B cell (primary cell): ENCODE data around the gene YPEL3. TPM values are rescaled to one million over a fixed set of nuclear protein-coding genes. Genes with fewer than 3 reads are reported as not detected.

Source experiments
- ATAC-seq: fragments of 200-7000 bp; cut with Tn5 transposase; one replicate; pipeline ENCODE4 v1.10.0; 2021; ENCODE audit warnings: low read depth, mild to moderate bottlenecking, moderate number of reproducible peaks, moderate library complexity
- CTCF ChIA-PET: fragments of 350-600 bp; sonication (Branson Sonifier 250); formaldehyde crosslinking; loops from one replicate; lab custom pipeline; 2021; ENCODE audit warnings: antibody characterized with exemption, inconsistent platforms; lab: Charles Lee
- POLR2A ChIA-PET: fragments of 350-600 bp; sonication (Branson Sonifier 250); formaldehyde crosslinking; loops from one replicate; lab custom pipeline; 2021; ENCODE audit warnings: antibody characterized with exemption; lab: Charles Lee
- DNase-seq: peaks from one replicate; pipeline ENCODE4 v3.0.0; 2013
- H2AFZ ChIP-seq: 2 replicates; pipeline ENCODE4 v1.6.1; 2012; ENCODE audit warnings: mild to moderate bottlenecking, low read depth, low read length; ENCODE audit not compliant: insufficient read depth, poor library complexity, severe bottlenecking
- H3K27ac ChIP-seq, 2 donors: 1 replicate in 1 of 2; 2 replicates in 1 of 2; pipeline ENCODE4 v1.5.1; 2012 to 2013; ENCODE audit warnings: low read length in 2 of 2, mild to moderate bottlenecking in 2 of 2, moderate library complexity in 1 of 2
- H3K27me3 ChIP-seq, 4 experiments: fragments of 200-600 bp in 1 of 4; sonication (generic) in 1 of 4; replicated peaks in 1 of 4; 1 replicate in 2 of 4; 2 replicates in 2 of 4; pipeline versions ENCODE4 v1.6.1 to v1.7.0; 2013 to 2016; ENCODE audit warnings: low read length in 3 of 4, mild to moderate bottlenecking in 2 of 4, mixed read lengths in 1 of 4, moderate library complexity in 1 of 4; ENCODE audit not compliant: insufficient read depth in 4 of 4, control insufficient read depth in 3 of 4; ENCODE audit errors: control extremely low read depth in 1 of 4
- H3K36me3 ChIP-seq, 2 experiments: replicated peaks in 1 of 2; 1 replicate in 1 of 2; 2 replicates in 1 of 2; pipeline versions ENCODE4 v1.6.1 to v1.7.1; 2013; ENCODE audit warnings: low read length in 1 of 2; ENCODE audit not compliant: insufficient read depth in 2 of 2, control insufficient read depth in 1 of 2; ENCODE audit errors: control extremely low read depth in 1 of 2, extremely low read depth in 1 of 2
- H3K4me1 ChIP-seq, 2 donors: fragments of 200-600 bp in 1 of 2; sonication (generic) in 1 of 2; 1 replicate in 1 of 2; 2 replicates in 1 of 2; pipeline versions ENCODE4 v1.5.1 to v1.6.1; 2013 to 2017; ENCODE audit warnings: low read length in 2 of 2; ENCODE audit not compliant: control insufficient read depth in 2 of 2, insufficient read depth in 2 of 2
- H3K4me2 ChIP-seq: replicated peaks from 2 replicates; pipeline ENCODE3; 2012; ENCODE audit warnings: mild to moderate bottlenecking, low read depth, low read length; ENCODE audit not compliant: poor library complexity, severe bottlenecking
- H3K4me3 ChIP-seq, 5 experiments: fragments of 200-600 bp in 1 of 5; sonication (generic) in 1 of 5; 1 replicate in 3 of 5; 2 replicates in 2 of 5; pipeline versions ENCODE4 v1.5.1 to v1.7.0; 2011 to 2016; ENCODE audit warnings: low read length in 4 of 5, mild to moderate bottlenecking in 4 of 5, low read depth in 2 of 5, control low read depth in 1 of 5, moderate library complexity in 1 of 5; ENCODE audit not compliant: insufficient read depth in 1 of 5; ENCODE audit errors: control extremely low read depth in 1 of 5, extremely low read depth in 1 of 5
- H3K79me2 ChIP-seq: fragments of 200-600 bp; sonication (generic); one replicate; pipeline ENCODE4 v1.6.0; 2016; ENCODE audit warnings: low read length; ENCODE audit not compliant: control insufficient read depth, insufficient read depth
- H3K9ac ChIP-seq: fragments of 200-600 bp; sonication (generic); 2 replicates; pipeline ENCODE4 v1.6.1; 2017; ENCODE audit warnings: mild to moderate bottlenecking, low read length, moderate library complexity
- H3K9me3 ChIP-seq, 3 donors: one replicate each; pipeline versions ENCODE4 v1.6.1 to v1.7.1; 2013; ENCODE audit warnings: low read length in 2 of 3; ENCODE audit not compliant: control insufficient read depth in 2 of 3, insufficient read depth in 1 of 3; ENCODE audit errors: control extremely low read depth in 1 of 3
- H4K20me1 ChIP-seq: 2 replicates; pipeline ENCODE4 v1.6.0; 2012; ENCODE audit warnings: mild to moderate bottlenecking, low read length; ENCODE audit not compliant: insufficient read depth, control insufficient read depth, poor library complexity, severe bottlenecking
- H3K27ac Mint-ChIP-seq: one replicate; pipeline ENCODE4 v1.8.0; 2021; ENCODE audit warnings: mixed read lengths
- H3K27me3 Mint-ChIP-seq: one replicate; pipeline ENCODE4 v1.8.0; 2021; ENCODE audit warnings: mixed read lengths
- H3K4me1 Mint-ChIP-seq: one replicate; pipeline ENCODE4 v1.8.0; 2021; ENCODE audit warnings: mixed read lengths
- H3K4me3 Mint-ChIP-seq: one replicate; pipeline ENCODE4 v1.8.0; 2021; ENCODE audit warnings: mixed read lengths
- H3K9me3 Mint-ChIP-seq: one replicate; pipeline ENCODE4 v1.8.0; 2022; ENCODE audit warnings: mixed read lengths; ENCODE audit not compliant: insufficient read depth
- CTCF ChIP-seq: fragments of 200-600 bp; IDR thresholded peaks from one replicate; pipeline ENCODE4 v1.8.0; 2022; ENCODE audit warnings: antibody characterized with exemption, mild to moderate bottlenecking
- EZH2 ChIP-seq: IDR thresholded peaks from 2 replicates; pipeline ENCODE4 v1.6.1; 2012; ENCODE audit warnings: borderline replicate concordance, low read depth, mild to moderate bottlenecking, moderate library complexity, low read length; ENCODE audit not compliant: insufficient read depth, poor library complexity, severe bottlenecking
- WGBS: methylation state at CpG from one replicate; pipeline ENCODE4 v1.1.5; 2013; ENCODE audit warnings: missing lambda C conversion rate; ENCODE audit not compliant: insufficient coverage; 5-methylcytosine and 5-hydroxymethylcytosine counted together
- intact Hi-C: fragments of 100-400 bp; cut with micrococcal nuclease; formaldehyde crosslinking; loops from one replicate; pipeline ENCODE4 v1.10.0; 2022
- polyA plus RNA-seq: library from polyadenylated mRNA; depleted of rRNA; stranded (reverse); fragments of >200 nt; gene quantifications from 2 replicates; pipeline ENCODE4 v1.2.3, GENCODE V29; 2012
- total RNA-seq, 2 donors: library from RNA; stranded (reverse); fragments of 120-200 nt in 1 of 2; gene quantifications; 1 replicate in 1 of 2; 2 replicates in 1 of 2; pipeline versions ENCODE4 v1.2.3 to v1.2.4, GENCODE V29; 2013 to 2022

Gene YPEL3
- total and polyA plus RNA-seq, 2 donors (not counting 1 experiment from before 2014, with no cell fraction given) = 314 to 414 TPM

- ChIA-PET CTCF (no interaction called here), POLR2A (no interaction called here)
- peaks cover 8% of the 10 kb centered on the region for H3K4me1 Mint-ChIP-seq
- Histone ChIP-seq H3K4me2 (no peak overlapping the region), H3K4me3 (no peak overlapping the region), H3K9me3 (no peaks in the 10 kb centered on the region), H3K27me3 (no peaks in the 10 kb centered on the region), H3K36me3 (no peaks in the 10 kb centered on the region), H4K20me1 (peaks cover 3% of the 10 kb centered on the region), H3K79me2 (peaks cover 23% of the 10 kb centered on the region), H3K4me1 (peaks cover 6 to 15% of the 10 kb centered on the region in 2 donors), H2AFZ (no peak overlapping the region), H3K27ac (no peak overlapping the region), H3K9ac (no peak overlapping the region)
- no peak overlapping the region for H3K4me3 Mint-ChIP-seq
- ATAC-seq = no peak
- H3K27me3 Mint-ChIP-seq = no peaks in the 10 kb centered on the region
- H3K27ac Mint-ChIP-seq = peak overlapping the region; percentile 42
- TF ChIP-seq EZH2 (no peak), CTCF (no peak)
- intact Hi-C loops = loop anchor here (10.0 kb wide), 2 partner anchors 314 to 634 kb away; partner anchors contain the start of genes MYL11, SRCAP and TBC1D10B
- WGBS = 100% methylated on average over 1 of the region's 2 CpGs
- H3K9me3 Mint-ChIP-seq = no peaks in the 10 kb centered on the region
- no peak for DNase-seq
Observed at GRCh38 chr16:30060836-30061554, 35.0 kb downstream of the YPEL3 start.

- ATAC-seq = no peak
- H3K9ac ChIP-seq = no peak overlapping the region
- no peak overlapping the region for H3K4me3 Mint-ChIP-seq
Observed at GRCh38 chr16:30060346-30060745, 35.7 kb downstream of the YPEL3 start.

More at GRCh38 chr16:30060346-30060745, 35.7 kb downstream of the YPEL3 start:
- peaks cover 8% of the 10 kb centered on the region for H3K4me1 Mint-ChIP-seq
- POLR2A ChIA-PET = no interaction called here
- no peaks in the 10 kb centered on the region for H3K9me3 Mint-ChIP-seq
- H3K4me3 ChIP-seq = no peak overlapping the region
- DNase-seq = no peak
- H2AFZ ChIP-seq = no peak overlapping the region
- H3K27me3 ChIP-seq = no peaks in the 10 kb centered on the region
- H3K27ac Mint-ChIP-seq = peak overlapping the region; percentile 42
- H3K4me2 ChIP-seq = no peak overlapping the region
- H3K36me3 ChIP-seq = no peaks in the 10 kb centered on the region
- H3K9me3 ChIP-seq = no peaks in the 10 kb centered on the region
- CTCF ChIA-PET = interaction anchor here (1.1 kb wide), 1 partner anchor 83 kb away, joined by 3 read pairs; no protein-coding TSS in a partner anchor
- intact Hi-C loops = loop anchor here (10.0 kb wide), 2 partner anchors 314 to 634 kb away; partner anchors contain the start of genes MYL11, SRCAP and TBC1D10B
- peaks cover 19% of the 10 kb centered on the region for H3K79me2 ChIP-seq
- peaks cover 6 to 15% of the 10 kb centered on the region in 2 donors for H3K4me1 ChIP-seq
- TF ChIP-seq CTCF = no peak
- TF ChIP-seq EZH2 = no peak
- H4K20me1 ChIP-seq = no peaks in the 10 kb centered on the region
- 96% methylated on average over 4 of the region's 4 CpGs for WGBS
- no peaks in the 10 kb centered on the region for H3K27me3 Mint-ChIP-seq
- no peak overlapping the region for H3K27ac ChIP-seq
